Neuron (in vitro differentiated cells): ENCODE measurements around the gene PCDH19.
A peak's percentile ranks its signal among the peaks of the same experiment; 100 is the strongest.

Source experiments
- H2AFZ ChIP-seq: one replicate; pipeline ENCODE4 v1.6.1; 2013; ENCODE audit warnings: low read depth, mild to moderate bottlenecking, inconsistent platforms, low read length, moderate library complexity
- H3K27me3 ChIP-seq: one replicate; pipeline ENCODE4 v1.6.1; 2013; ENCODE audit warnings: low read length; ENCODE audit not compliant: insufficient read depth
- H3K36me3 ChIP-seq: one replicate; pipeline ENCODE4 v1.6.1; 2013; ENCODE audit warnings: low read length; ENCODE audit not compliant: insufficient read depth
- H3K4me1 ChIP-seq: one replicate; pipeline ENCODE4 v1.6.1; 2013; ENCODE audit warnings: low read length; ENCODE audit not compliant: insufficient read depth
- H3K4me3 ChIP-seq: 2 replicates; pipeline ENCODE4 v1.5.1; 2013; ENCODE audit warnings: mild to moderate bottlenecking, low read length, moderate library complexity
- H3K9me3 ChIP-seq: one replicate; pipeline ENCODE4 v1.6.1; 2013; ENCODE audit warnings: low read length

Gene PCDH19

DNA sequence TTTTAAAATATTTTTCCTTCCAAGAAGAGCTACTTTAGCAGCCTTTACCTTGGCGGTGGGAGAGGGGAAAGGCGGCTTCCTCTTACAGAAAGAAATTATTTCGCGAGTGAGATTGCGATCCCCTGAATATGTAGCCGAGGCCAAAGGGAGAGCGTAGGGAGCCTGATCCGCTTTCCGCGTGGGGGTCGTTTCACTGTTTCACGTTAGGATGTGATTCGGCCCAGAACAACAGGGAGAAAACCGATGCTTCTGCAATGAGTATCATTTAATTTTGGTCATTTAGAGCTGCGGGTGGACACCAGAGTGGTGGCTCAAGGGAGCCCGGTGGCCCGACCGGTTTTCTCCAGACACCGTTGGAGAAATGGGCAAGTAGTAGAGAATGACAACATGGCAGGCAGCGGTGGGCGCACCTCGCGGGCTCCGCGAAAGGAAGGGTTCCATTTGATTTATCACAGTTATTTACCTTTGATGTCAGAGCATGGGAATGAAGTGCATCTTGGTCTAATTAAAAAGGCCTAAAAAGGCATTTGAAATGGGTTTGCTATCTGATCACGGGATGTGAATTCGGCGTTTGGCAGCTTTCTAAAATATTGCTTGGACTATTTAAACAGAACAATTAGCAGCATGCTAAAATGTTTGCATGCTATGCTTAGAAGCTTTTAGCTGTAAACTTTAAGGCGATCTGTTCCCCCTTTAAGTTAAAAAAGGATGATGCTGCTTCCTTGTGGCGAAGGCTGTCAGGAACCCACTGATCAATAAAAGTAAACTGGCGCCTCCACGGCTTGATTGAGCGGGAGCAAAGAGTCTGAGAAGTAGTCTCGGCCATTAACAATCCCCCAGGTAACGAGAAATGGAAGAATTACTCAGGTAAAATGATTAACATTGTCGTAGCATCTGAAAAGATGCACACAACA lies 2.0 kb upstream of the PCDH19 start:
- no peaks in the 10 kb centered on the region for H3K27me3 ChIP-seq
- no peak overlapping the region for H3K4me3 ChIP-seq

GRCh38 chrX:100410901-100411801 lies 1.1 kb upstream of the PCDH19 start:
- Histone ChIP-seq H3K27me3 (no peaks in the 10 kb centered on the region), H3K36me3 (peaks cover 9% of the 10 kb centered on the region), H2AFZ (peak overlapping the region; percentile 51), H3K4me1 (no peaks in the 10 kb centered on the region), H3K9me3 (peaks cover 16% of the 10 kb centered on the region), H3K4me3 (peak overlapping the region; percentile 51)

More for the DNA sequence above, 2.0 kb upstream of the PCDH19 start:
- Histone ChIP-seq H3K4me1 (no peaks in the 10 kb centered on the region), H3K36me3 (peaks cover 7% of the 10 kb centered on the region), H2AFZ (no peak overlapping the region), H3K9me3 (peaks cover 11% of the 10 kb centered on the region)

DNA sequence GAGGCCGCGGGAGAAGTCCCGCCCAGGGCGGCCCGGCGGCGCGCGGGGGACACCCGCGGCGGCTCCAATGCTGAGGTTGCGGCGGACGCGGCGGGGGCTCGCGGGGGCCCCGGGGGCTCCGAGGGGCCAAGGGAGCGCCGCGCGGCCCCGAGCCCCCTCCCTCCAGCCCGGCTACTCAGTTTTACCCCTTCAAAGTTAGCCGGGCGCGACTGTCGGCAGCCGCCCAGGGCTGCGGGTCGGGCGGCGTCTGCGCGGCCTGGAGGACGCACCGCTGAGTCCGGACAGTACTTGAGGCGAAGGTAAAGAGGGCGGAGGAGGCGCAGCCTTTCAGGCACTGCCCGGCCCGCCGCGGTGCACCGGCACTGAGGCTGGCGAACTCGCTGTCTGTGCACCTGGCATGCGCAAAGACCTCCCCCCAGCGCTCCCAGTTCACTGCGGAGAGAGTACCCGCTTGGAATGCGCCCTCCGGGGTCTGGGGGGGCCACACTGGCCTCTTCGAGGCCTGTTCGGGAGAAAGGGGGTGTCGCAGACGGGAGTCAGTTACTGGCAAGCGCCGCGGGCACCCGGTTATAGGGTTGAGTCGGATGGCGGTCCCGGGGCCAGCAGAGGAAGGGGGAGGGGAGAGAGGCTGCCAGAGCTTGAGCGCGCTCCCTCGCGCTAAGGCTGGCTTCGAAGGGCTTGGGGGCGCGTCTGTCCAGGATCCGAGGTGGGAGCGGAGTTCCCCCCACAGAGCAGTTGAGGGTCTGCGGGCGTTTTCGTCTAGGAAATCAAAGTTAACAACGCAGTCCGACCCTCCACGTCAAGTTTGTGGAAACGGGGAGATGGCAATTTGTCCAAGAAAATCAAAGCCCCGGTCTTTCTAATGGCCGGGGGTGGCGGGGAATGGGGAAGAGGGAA lies 1.1 kb downstream of the PCDH19 start:
- H3K27me3 ChIP-seq, result no peaks in the 10 kb centered on the region
- H3K4me3 ChIP-seq, result peak overlapping the region; percentile 65
- peaks cover 16% of the 10 kb centered on the region for H3K9me3 ChIP-seq
- H3K36me3 ChIP-seq, result peaks cover 9% of the 10 kb centered on the region
- peaks cover 5% of the 10 kb centered on the region for H3K4me1 ChIP-seq
- H2AFZ ChIP-seq, result peak overlapping the region; percentile 35

GRCh38 chrX:100407784-100408712 lies 2.0 kb downstream of the PCDH19 start:
- H3K4me3 ChIP-seq, result peak overlapping the region; percentile 22
- H2AFZ ChIP-seq, result no peak overlapping the region
- H3K9me3 ChIP-seq, result peaks cover 16% of the 10 kb centered on the region
- H3K4me1 ChIP-seq, result peaks cover 12% of the 10 kb centered on the region
- peaks cover 9% of the 10 kb centered on the region for H3K36me3 ChIP-seq
- H3K27me3 ChIP-seq, result no peaks in the 10 kb centered on the region

DNA sequence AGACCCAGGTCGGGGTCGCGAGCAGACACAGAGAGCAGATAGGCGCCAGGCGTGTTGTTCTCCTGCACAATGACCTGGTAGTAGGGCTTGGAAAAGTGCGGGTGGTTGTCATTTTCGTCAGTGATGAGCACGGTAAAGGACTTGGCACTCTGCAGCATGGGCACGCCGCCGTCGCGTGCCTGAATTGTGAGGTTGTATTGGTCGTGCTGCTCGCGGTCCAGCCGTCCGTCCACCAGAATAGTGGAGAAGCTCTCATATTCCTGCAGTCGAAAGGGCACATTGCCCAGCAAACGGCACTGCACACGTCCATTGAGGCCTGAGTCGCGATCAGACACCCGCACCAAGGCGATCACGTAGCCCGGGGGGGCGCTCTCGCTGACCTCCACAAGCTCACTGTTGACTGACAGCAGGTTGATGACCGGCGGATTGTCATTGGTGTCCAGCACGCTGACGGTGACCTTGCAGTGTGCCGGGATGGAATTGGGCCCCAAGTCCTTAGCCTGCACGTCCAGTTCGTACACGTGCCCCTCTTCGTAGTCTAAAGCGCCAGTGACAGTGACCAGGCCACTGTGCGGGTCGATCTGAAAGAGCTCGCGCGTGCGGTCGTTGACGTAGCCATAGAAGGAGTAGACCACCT lies 2.8 kb downstream of the PCDH19 start:
- no peaks in the 10 kb centered on the region for H3K27me3 ChIP-seq
- H2AFZ ChIP-seq, result no peak overlapping the region
- peaks cover 16% of the 10 kb centered on the region for H3K9me3 ChIP-seq
- peaks cover 9% of the 10 kb centered on the region for H3K36me3 ChIP-seq
- peaks cover 18% of the 10 kb centered on the region for H3K4me1 ChIP-seq
- no peak overlapping the region for H3K4me3 ChIP-seq

- peaks cover 16% of the 10 kb centered on the region for H3K9me3 ChIP-seq
- H3K4me3 ChIP-seq, result peak overlapping the region; percentile 60
- H3K27me3 ChIP-seq, result no peaks in the 10 kb centered on the region
Observed at GRCh38 chrX:100405424-100405823, 4.6 kb downstream of the PCDH19 start.

DNA sequence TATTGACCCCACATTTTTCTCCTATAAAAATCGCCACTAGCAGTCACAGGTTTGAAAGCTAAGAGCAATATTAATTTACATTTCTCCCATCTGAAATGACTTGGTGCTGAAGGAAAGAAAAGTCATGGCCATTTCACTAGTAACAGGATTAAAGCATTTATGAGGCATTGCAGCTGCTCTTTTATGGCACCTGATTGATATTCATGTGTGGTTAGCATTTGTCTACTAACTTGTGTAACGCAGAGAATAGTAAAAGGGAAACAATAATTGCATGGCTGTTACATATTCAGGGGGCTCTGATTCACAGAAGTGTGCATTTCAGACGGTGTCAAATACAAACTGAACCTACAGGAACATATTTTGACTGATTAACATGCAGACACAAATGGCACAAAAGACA lies 5.2 kb downstream of the PCDH19 start:
- Histone ChIP-seq H3K36me3 (peaks cover 16% of the 10 kb centered on the region), H3K9me3 (peaks cover 16% of the 10 kb centered on the region), H3K4me3 (peak overlapping the region; percentile 60), H3K4me1 (peaks cover 18% of the 10 kb centered on the region), H3K27me3 (no peaks in the 10 kb centered on the region), H2AFZ (no peak overlapping the region)

More at GRCh38 chrX:100405424-100405823, 4.6 kb downstream of the PCDH19 start:
- Histone ChIP-seq H3K36me3 (peaks cover 15% of the 10 kb centered on the region), H2AFZ (no peak overlapping the region), H3K4me1 (peaks cover 18% of the 10 kb centered on the region)

DNA sequence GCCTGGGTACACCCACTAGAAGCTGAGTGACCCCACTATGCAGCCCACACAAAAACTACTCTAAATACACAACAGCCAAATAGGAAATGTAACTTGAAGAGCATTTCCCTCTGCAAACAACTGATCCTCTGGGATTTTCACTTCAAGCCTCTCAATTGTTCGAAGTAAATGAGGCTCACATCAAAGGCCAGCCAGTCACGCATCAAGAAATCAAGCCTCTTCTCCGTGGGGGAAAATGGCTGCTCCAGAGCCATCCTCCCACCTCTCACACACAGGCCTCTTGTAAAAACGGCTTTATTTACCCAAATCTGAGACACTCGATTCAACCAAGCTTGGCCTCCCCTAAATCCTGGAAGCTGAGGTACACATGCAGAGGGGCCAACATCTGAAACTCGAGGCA lies 14.3 kb downstream of the PCDH19 start:
- Histone ChIP-seq H3K9me3 (no peaks in the 10 kb centered on the region), H3K4me3 (no peak overlapping the region), H3K27me3 (no peaks in the 10 kb centered on the region), H3K36me3 (peaks cover 11% of the 10 kb centered on the region), H3K4me1 (peaks cover 3% of the 10 kb centered on the region), H2AFZ (no peak overlapping the region)

DNA sequence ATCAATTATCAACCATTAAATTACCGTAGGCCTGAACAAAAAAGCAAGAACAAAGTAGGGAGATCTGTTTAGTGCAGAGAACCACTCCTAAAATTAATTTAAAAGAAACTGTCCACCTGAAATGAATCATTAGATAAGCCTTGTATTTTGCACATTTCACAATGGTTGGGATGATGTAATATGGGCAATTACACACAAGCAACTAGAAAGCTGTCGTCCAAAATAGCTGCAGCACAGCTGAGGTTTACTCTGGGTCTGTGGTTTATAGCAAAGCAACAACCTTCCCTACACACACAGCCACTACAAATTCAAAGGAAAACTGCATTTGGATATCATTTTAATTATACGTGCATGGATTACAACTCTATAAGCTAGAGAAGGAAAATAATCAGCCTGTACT lies 28.5 kb downstream of the PCDH19 start:
- Histone ChIP-seq H3K4me3 (no peak overlapping the region), H3K27me3 (no peaks in the 10 kb centered on the region), H3K9me3 (no peaks in the 10 kb centered on the region), H2AFZ (no peak overlapping the region), H3K36me3 (no peaks in the 10 kb centered on the region), H3K4me1 (peaks cover 14% of the 10 kb centered on the region)

- H3K27me3 ChIP-seq, result no peaks in the 10 kb centered on the region
- no peaks in the 10 kb centered on the region for H3K9me3 ChIP-seq
- peaks cover 14% of the 10 kb centered on the region for H3K4me1 ChIP-seq
- H2AFZ ChIP-seq, result no peak overlapping the region
- no peak overlapping the region for H3K4me3 ChIP-seq
- no peaks in the 10 kb centered on the region for H3K36me3 ChIP-seq
Observed at GRCh38 chrX:100379388-100379986, 30.6 kb downstream of the PCDH19 start.

- Histone ChIP-seq H2AFZ (no peak overlapping the region), H3K27me3 (no peaks in the 10 kb centered on the region), H3K4me1 (peaks cover 10% of the 10 kb centered on the region), H3K4me3 (no peak overlapping the region), H3K9me3 (no peaks in the 10 kb centered on the region), H3K36me3 (no peaks in the 10 kb centered on the region)
Observed at GRCh38 chrX:100377826-100378225, 32.2 kb downstream of the PCDH19 start.
